ENCODE data around the gene CHRNG.

Gene CHRNG

GRCh38 chr2:232504438-232504837, 35.1 kb upstream of the CHRNG start:
- DNase-seq (ENCODE audit: low read depth, low spot score), result peak; percentile 13

- DNase-seq (ENCODE audit: low read depth, low spot score), result no peak
These were observed 33.6 kb upstream of the CHRNG start for GRCh38 chr2:232505856-232506255.

GRCh38 chr2:232506709-232507108, 32.8 kb upstream of the CHRNG start:
- no peak for DNase-seq (ENCODE audit: low read depth, low spot score)

DNA sequence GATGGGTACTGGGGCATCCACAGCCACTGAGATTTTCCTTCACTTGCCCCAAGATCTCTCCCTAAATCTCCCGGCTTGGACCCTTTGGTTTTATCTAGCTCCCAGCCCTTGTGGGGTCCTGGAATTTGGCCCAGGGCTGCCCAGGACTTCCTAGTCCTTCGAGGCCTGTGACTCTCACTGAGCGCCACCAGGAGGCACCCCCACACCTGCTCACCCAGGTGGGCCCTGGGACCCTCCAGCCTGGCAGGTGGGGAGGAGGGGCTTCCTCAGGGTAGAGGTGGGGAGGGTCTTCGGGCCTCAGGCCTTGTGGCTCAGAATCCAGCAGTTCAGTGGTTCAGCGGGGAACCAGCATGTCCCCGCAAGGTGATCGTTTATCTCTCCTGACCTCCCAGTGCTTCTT, 31.2 kb upstream of the CHRNG start:
- DNase-seq (ENCODE audit: low read depth, low spot score), result no peak

DNA sequence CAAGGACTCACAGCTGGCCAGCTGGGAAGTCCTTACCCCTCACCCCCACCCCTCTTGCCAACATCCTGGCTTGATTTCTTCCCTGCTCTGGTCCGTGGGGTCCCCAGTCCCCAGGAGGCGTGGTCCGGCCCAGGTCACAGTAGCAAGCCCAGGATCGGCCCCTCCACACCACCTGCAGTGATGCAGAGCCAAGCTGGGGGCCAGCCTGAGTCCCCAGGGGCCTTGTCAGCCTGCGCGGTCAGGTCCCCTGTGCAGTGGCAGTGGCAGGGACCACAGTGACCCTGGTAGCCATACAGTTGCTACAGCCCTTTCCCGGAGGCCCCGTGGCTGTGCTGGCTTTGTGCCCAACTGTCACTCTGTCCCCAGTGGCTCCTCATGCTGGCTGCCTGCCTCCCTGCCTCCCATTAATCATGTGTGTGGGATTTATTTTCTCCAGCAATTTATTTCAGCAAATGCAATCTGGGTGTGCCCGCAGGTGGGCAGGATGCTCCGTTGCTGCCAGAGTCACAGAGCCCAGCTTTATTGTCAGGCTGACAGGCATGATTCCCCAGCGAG, 28.1 kb upstream of the CHRNG start:
- DNase-seq (ENCODE audit: low read depth, low spot score), result peak; percentile 26

DNA sequence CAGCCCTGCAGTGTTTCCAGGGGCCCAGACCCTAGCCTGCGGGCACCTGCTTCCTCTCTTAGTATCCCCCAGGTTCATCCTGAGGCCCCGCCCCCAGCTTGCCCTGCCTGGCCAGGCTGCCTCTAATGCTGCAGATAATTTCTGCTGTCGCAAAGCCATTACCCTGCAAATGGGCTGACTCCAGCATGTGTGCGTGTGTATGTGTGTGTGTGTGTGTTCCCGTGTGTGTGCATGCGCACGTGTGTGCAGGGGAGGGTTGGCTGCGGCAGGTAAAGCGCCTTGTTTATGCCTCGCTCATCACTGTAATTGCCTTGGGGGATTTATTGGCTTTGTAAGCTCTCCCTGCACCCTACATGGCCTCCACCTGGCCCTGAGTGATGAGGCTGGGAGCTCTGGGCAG, 26.9 kb upstream of the CHRNG start:
- DNase-seq (ENCODE audit: low read depth, low spot score), result no peak

GRCh38 chr2:232513353-232513752, 26.1 kb upstream of the CHRNG start:
- no peak for DNase-seq (ENCODE audit: low read depth, low spot score)

- DNase-seq (ENCODE audit: low read depth, low spot score), result no peak
These were observed 23.9 kb upstream of the CHRNG start for GRCh38 chr2:232515639-232516038.

DNA sequence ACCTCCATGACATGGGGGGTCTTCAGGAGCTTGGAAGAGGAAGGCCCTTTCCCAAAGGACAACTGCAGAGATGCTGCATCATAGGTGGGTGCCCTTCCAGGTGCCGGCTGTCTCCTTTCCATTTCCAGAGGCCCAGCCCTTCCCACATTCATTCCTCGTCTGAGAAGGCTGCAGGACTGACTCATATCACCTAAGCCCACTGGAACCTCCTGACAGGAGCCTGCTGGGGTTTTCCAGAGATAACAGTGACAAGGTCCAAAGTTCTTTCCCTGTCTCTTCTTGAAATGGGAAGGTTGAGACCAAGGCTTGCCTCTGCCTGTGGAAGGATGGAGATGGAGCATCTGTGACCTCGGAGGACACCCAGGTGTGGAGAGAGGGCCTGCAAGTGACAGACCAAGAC, 22.9 kb upstream of the CHRNG start:
- DNase-seq (ENCODE audit: low read depth, low spot score), result no peak

DNA sequence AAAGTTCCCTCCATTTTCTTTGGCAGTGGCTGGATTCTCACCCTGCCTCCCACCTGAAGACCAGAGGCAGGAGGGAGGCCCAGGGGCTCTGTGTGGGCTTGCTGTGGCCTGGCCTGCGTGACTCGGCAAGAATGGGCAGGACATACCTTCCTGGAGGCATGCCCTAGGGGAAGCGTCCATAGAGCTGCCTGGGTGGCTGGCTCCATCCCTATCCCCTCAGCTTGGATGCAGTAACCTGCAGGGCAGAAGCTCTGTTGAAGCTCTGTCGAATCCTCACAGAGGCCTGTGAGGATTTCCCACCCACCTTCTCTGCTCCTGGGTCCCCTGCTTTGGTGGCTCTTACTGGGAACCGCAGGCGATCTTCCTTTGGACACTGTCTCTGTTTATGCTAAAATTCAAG, 20.6 kb upstream of the CHRNG start:
- DNase-seq (ENCODE audit: low read depth, low spot score), result no peak

DNA sequence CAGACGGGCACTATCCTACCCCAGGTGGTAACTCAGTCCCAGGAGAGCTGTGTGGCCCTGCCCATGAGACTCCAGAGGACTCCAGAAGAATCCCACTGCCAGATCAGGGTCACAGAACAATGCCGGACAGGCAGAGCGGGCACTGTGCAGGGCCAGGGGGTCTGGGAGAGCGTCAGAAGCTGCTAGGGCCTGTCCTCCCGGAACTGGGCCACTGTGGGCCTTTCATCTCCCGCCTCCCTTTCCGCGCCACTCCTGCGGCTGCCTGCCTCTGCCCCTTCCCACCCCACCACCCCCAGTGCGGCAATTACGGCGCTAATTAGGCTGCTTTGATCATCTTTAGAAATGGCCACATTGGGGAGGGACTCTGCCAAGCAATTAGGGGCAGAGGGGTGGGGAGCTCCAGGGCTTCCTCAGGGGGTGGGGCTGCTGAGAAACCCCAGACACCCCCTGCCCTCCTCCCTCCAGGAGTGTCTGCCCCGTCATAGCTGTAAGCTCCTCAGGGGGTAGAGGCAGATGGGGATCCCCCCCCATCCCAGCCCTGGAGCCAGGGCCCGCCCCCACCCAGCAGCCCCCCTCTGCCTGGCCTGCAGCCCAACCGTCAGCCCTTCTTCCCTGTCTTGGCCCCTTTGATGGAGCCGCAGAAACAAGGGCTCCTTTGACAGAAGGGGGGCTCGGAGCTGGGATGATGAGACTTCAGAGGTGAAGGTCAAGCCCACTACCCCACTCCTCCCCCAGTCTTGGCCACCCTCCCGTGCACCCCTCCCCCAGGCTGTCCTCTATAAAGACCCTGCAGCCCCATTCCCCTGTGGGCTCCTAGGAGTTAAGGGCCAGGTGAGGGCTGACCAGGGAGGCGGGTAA, 19.7 kb upstream of the CHRNG start, which contains the start of gene PRSS56:
TSS of gene PRSS56 (plus strand) at position 808 of the 858 bp plus-strand sequence. CDS start 211 bp downstream, outside the sequence.
- DNase-seq (ENCODE audit: low read depth, low spot score), result no peak

DNA sequence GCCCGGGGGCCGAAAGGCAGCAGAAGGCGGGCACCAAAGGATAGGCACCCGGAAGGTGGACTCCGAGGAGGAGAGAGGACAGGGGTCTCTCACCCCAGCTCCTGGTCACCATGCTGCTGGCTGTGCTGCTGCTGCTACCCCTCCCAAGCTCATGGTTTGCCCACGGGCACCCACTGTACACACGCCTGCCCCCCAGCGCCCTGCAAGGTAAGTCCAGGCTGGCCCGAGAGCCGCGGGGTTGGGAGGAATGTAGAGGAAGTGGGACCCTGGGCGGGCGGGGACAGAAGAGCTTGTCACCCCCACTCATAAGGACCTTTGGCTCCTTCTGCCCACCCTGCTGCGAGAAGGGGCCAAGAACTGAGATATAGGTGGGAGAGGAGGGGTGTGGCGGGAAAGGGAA, 19.0 kb upstream of the CHRNG start:
- DNase-seq (ENCODE audit: low read depth, low spot score), result no peak

GRCh38 chr2:232521098-232521497, 18.4 kb upstream of the CHRNG start:
- no peak for DNase-seq (ENCODE audit: low read depth, low spot score)

DNA sequence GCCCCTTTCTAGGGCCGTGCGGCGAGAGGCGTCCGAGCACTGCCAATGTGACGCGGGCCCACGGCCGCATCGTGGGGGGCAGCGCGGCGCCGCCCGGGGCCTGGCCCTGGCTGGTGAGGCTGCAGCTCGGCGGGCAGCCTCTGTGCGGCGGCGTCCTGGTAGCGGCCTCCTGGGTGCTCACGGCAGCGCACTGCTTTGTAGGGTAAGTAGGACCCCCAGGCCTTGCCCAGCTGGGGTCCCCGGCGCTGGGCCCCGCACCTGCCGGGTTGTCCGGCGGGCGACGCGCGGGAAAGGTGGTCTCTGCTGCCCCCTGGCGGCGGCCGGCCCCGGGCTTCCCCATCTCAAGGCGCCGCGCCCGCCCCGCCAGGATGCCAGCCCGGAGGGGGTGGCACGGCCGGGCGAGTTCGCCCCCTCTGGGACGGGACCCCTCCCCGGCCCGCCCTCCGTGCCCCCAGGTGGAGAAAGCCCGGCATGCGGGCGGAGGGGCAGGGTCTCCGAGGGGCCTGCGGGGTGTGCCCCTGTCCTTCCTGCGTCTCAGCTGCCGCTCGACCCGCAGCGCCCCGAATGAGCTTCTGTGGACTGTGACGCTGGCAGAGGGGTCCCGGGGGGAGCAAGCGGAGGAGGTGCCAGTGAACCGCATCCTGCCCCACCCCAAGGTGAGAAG, 17.4 kb upstream of the CHRNG start:
- peak; percentile 65 for DNase-seq (ENCODE audit: low read depth, low spot score)

DNA sequence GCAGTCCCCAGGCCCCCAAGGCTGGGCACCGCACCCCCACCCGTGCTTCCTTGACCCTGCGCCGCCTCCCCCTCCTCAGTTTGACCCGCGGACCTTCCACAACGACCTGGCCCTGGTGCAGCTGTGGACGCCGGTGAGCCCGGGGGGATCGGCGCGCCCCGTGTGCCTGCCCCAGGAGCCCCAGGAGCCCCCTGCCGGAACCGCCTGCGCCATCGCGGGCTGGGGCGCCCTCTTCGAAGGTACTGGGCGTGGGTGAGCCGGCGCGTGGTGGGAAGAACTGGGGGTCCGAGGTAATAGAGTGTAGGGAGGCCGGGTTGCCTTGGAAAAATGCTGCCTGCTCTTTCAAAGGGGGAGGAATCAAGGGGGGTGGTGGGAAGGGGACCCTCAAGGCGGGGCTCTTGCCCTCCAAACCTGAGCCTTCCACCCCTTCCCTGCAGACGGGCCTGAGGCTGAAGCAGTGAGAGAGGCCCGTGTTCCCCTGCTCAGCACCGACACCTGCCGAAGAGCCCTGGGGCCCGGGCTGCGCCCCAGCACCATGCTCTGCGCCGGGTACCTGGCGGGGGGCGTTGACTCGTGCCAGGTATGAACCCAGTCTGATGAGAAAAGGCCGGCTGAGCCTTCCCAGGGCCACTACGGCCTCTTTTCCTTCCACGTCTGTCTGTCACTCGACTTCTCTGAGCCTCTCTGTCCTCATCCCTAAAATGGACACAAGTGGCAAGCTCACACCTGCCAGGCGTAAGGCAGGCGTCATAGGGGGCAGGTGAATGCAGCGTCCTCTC, 16.7 kb upstream of the CHRNG start:
- no peak for DNase-seq (ENCODE audit: low read depth, low spot score)

GRCh38 chr2:232523402-232523681, 16.1 kb upstream of the CHRNG start:
- peak; percentile 18 for DNase-seq (ENCODE audit: low read depth, low spot score)

GRCh38 chr2:232523682-232524597, 15.6 kb upstream of the CHRNG start:
- DNase-seq (ENCODE audit: low read depth, low spot score), result peak; percentile 71

DNA sequence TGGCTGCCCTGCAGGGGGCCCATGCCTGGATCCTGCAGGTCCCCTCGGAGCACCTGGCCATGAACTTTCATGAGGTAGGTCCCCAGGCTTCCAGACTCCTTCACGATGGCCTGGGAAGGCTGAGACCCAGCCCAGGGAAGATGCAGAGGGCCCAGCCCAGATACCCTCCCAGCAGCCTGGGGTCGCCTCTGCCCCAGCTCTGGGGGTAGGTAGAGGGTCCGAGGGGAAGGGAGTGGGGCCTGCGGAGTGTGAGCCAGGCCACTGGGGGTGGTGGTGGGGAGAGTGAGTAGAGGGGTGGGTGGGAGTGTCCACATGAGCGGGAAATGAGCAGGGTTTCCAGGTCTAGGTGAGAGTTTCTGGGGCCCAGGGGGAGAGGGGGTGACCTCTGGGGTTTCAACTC, 14.7 kb upstream of the CHRNG start:
- DNase-seq (ENCODE audit: low read depth, low spot score), result no peak

DNA sequence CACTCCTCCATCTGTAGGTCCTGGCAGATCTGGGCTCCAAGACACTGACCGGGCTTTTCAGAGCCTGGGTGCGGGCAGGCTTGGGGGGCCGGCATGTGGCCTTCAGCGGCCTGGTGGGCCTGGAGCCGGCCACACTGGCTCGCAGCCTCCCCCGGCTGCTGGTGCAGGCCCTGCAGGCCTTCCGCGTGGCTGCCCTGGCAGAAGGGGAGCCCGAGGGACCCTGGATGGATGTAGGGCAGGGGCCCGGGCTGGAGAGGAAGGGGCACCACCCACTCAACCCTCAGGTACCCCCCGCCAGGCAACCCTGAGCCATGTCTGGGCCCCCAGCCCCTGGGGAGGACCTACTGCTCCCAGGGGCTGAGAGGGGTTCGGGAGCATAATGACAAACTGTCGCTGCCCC, 14.3 kb upstream of the CHRNG start:
- DNase-seq (ENCODE audit: low read depth, low spot score), result no peak

DNA sequence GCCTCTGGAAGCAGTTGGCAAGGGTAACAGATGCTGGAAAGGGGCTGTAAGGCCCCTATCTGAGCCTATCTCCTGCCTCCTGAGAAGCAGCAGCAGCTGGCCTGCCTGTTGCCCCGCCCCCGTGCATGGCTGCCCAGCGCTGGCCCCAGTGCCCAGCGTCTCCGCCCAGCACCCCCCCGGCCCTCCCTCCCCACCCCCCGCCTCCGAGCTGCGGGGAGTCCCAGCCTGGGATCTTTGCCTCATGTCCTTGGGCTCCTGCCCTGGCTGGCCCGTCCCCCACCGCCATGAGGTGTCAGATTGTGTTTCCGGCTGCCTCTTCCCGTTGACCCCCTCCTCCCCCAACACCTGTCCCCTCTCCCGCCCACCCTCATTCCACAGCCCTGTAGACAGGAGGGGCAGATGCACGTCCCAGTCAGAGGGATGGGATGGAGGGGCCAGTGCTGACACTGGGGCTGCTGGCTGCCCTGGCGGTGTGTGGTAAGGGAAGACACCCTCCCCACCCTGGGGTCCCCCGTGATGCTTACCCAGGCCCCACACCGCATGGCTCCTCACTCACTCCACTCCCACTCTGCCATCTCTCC, 13.6 kb upstream of the CHRNG start, which contains the start of gene CHRND:
TSS of gene CHRND (plus strand) at position 370 of the 581 bp plus-strand sequence. CDS start at position 426, 56 bp downstream.
- DNase-seq (ENCODE audit: low read depth, low spot score), result peak; percentile 15
